ENCODE measurements around the gene HSP90AB1.

GRCh38 chr6:44278774-44279697, 32.1 kb downstream of the HSP90AB1 start:
- no peak for TF ChIP-seq POLR2AphosphoS5 (IDR thresholded peaks at IDR 0.05; ENCODE audit: low read depth, low read length)
- no peak for TF ChIP-seq POLR2A (IDR thresholded peaks at IDR 0.05; ENCODE audit: low read depth, low read length)
